Measurements from ENCODE around the gene DAPK2. TPM values are rescaled to one million over a fixed set of nuclear protein-coding genes. Genes with fewer than 3 reads are reported as not detected.

DAPK2 gene
- total RNA-seq, 1 donor from 2014 or later, result 2.0 TPM

GRCh38 chr15:64022571-64022970 lies 23.7 kb downstream of the DAPK2 start:
- H3K4me3 Mint-ChIP-seq (ENCODE audit: low read depth), result no peak overlapping the region
- H3K36me3 Mint-ChIP-seq (ENCODE audit: insufficient read depth), result no peaks in the 10 kb centered on the region
- no peak for DNase-seq (ENCODE audit: low spot score, unreplicated experiment)
- H3K27ac Mint-ChIP-seq, result no peak overlapping the region
- H3K27me3 Mint-ChIP-seq, result no peaks in the 10 kb centered on the region
- no peaks in the 10 kb centered on the region for H3K9me3 Mint-ChIP-seq (ENCODE audit: low read depth)
- peaks cover 4% of the 10 kb centered on the region for H3K4me1 Mint-ChIP-seq (ENCODE audit: low read depth)
- no peak for TF ChIP-seq CTCF (IDR thresholded peaks at IDR 0.05; ENCODE audit: unreplicated experiment)

DNA sequence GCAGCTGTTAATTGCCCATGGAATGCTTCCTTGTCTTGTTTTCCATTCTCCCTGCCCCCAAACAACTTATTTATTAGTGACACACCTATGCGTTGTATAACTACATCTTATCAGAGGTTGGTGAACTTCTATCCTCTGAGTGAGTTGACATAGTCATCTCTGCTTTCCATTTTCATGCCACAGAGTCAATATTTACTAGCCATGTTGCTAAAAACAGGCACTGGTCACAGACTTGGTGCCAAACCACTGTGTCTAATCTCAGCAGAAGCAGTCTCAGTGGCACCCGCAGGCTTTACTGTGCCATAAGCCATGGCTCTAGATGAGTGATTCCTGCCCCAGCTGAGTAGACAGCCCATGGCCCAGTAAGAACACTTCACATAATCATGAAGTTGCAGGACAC lies 26.5 kb downstream of the DAPK2 start:
- no peak overlapping the region for H3K4me3 Mint-ChIP-seq (ENCODE audit: low read depth)
- H3K4me1 Mint-ChIP-seq (ENCODE audit: low read depth), result peaks cover 4% of the 10 kb centered on the region
- no peak for DNase-seq (ENCODE audit: low spot score, unreplicated experiment)
- no peak for TF ChIP-seq CTCF (IDR thresholded peaks at IDR 0.05; ENCODE audit: unreplicated experiment)
- no peaks in the 10 kb centered on the region for H3K36me3 Mint-ChIP-seq (ENCODE audit: insufficient read depth)
- H3K9me3 Mint-ChIP-seq (ENCODE audit: low read depth), result no peaks in the 10 kb centered on the region
- no peaks in the 10 kb centered on the region for H3K27me3 Mint-ChIP-seq
- H3K27ac Mint-ChIP-seq, result no peak overlapping the region

- Mint-ChIP-seq H3K27ac (no peak overlapping the region), H3K9me3 (ENCODE audit: low read depth) (no peaks in the 10 kb centered on the region), H3K4me3 (ENCODE audit: low read depth) (no peak overlapping the region), H3K4me1 (ENCODE audit: low read depth) (peaks cover 4% of the 10 kb centered on the region), H3K36me3 (ENCODE audit: insufficient read depth) (no peaks in the 10 kb centered on the region), H3K27me3 (no peaks in the 10 kb centered on the region)
- TF ChIP-seq CTCF (IDR thresholded peaks at IDR 0.05; ENCODE audit: unreplicated experiment), result no peak
- DNase-seq (ENCODE audit: low spot score, unreplicated experiment), result no peak
Observed at GRCh38 chr15:64017591-64018163, 28.6 kb downstream of the DAPK2 start.

GRCh38 chr15:64017082-64017588 lies 29.1 kb downstream of the DAPK2 start:
- DNase-seq (ENCODE audit: low spot score, unreplicated experiment), result no peak
- H3K4me3 Mint-ChIP-seq (ENCODE audit: low read depth), result no peak overlapping the region
- H3K36me3 Mint-ChIP-seq (ENCODE audit: insufficient read depth), result no peaks in the 10 kb centered on the region
- H3K27ac Mint-ChIP-seq, result no peak overlapping the region
- H3K4me1 Mint-ChIP-seq (ENCODE audit: low read depth), result peaks cover 4% of the 10 kb centered on the region
- TF ChIP-seq CTCF (IDR thresholded peaks at IDR 0.05; ENCODE audit: unreplicated experiment), result no peak
- H3K27me3 Mint-ChIP-seq, result no peaks in the 10 kb centered on the region
- H3K9me3 Mint-ChIP-seq (ENCODE audit: low read depth), result no peaks in the 10 kb centered on the region

DNA sequence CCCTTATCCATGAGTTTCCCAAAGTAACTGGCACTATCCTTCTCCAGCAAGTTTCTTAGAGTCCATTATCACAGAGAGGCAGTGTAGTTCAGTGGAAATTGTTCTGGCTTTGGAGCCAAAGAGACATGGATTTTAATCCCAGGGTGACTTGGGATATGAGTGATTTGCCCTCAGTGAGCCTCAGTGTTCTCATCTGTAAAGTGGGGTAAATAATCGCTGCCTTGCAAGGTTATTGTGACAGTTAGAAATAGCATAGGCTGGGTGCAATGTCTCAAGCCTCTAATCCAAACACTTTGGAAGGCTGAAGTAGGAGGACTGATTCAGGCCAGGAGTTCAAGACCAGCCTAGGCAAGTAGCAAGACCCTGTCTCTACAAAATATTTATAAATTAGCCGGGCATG lies 30.0 kb downstream of the DAPK2 start:
- Mint-ChIP-seq H3K4me1 (ENCODE audit: low read depth) (peaks cover 4% of the 10 kb centered on the region), H3K27me3 (peaks cover 4% of the 10 kb centered on the region), H3K9me3 (ENCODE audit: low read depth) (no peaks in the 10 kb centered on the region), H3K4me3 (ENCODE audit: low read depth) (no peak overlapping the region), H3K36me3 (ENCODE audit: insufficient read depth) (no peaks in the 10 kb centered on the region), H3K27ac (no peak overlapping the region)
- TF ChIP-seq CTCF (IDR thresholded peaks at IDR 0.05; ENCODE audit: unreplicated experiment), result no peak
- DNase-seq (ENCODE audit: low spot score, unreplicated experiment), result no peak

Data from progenitor cell of endocrine pancreas (in vitro differentiated cells).